Heart right ventricle (tissue), 16 donors: Measurements from ENCODE around the gene PCDHA2. TPM values are rescaled to one million over a fixed set of nuclear protein-coding genes. Genes with fewer than 3 reads are reported as not detected.
"Not testable (repeated sequence)": the region's sequence is repeated elsewhere in the genome, so short reads cannot be mapped to it uniquely, and the experiment has no call there.

Experiments used
- ATAC-seq, 8 donors: fragments of 200-7000 bp; cut with Tn5 transposase; one replicate each; pipeline ENCODE4 v1.9.1; 2020; ENCODE audit warnings: mild to moderate bottlenecking in 8 of 8, moderate library complexity in 8 of 8, moderate number of reproducible peaks in 1 of 8
- DNase-seq, 2 donors: peaks; one replicate each; pipeline ENCODE4 v3.0.0-alpha.2; 2020
- H3K27ac ChIP-seq, 10 donors: fragments of 200-600 bp; sonication (generic) in 2 of 10; one replicate each; pipeline versions ENCODE4 v1.5.0 to v1.8.0; 2020 to 2022; ENCODE audit warnings: mild to moderate bottlenecking in 3 of 10
- H3K27me3 ChIP-seq, 7 donors: fragments of 200-600 bp; one replicate each; pipeline ENCODE4 v1.8.0; 2021 to 2022; ENCODE audit warnings: mild to moderate bottlenecking in 2 of 7
- H3K36me3 ChIP-seq, 9 donors: fragments of 200-600 bp; sonication (generic) in 1 of 9; one replicate each; pipeline versions ENCODE4 v1.5.0 to v1.8.0; 2020 to 2022; ENCODE audit warnings: mild to moderate bottlenecking in 2 of 9
- H3K4me1 ChIP-seq, 9 donors: fragments of 200-600 bp; sonication (generic) in 1 of 9; one replicate each; pipeline versions ENCODE4 v1.5.0 to v1.8.0; 2020 to 2022; ENCODE audit warnings: mild to moderate bottlenecking in 4 of 9
- H3K4me3 ChIP-seq, 10 donors: fragments of 200-600 bp; sonication (generic) in 2 of 10; one replicate each; pipeline versions ENCODE4 v1.5.0 to v1.8.0; 2020 to 2022; ENCODE audit warnings: mild to moderate bottlenecking in 7 of 10, moderate library complexity in 2 of 10
- H3K9me3 ChIP-seq, 11 donors: fragments of 200-600 bp in 10 of 11; sonication (generic) in 2 of 11; one replicate each; pipeline versions ENCODE4 v1.5.0 to v1.8.0; 2013 to 2022; ENCODE audit warnings: mild to moderate bottlenecking in 2 of 11, control low read depth in 1 of 11, moderate library complexity in 1 of 11
- CTCF ChIP-seq, 9 donors: fragments of 200-600 bp; sonication (generic) in 2 of 9; IDR thresholded peaks; one replicate each; pipeline versions ENCODE4 v1.5.0 to v1.8.0; 2021 to 2022; ENCODE audit warnings: antibody characterized with exemption in 9 of 9, mild to moderate bottlenecking in 5 of 9, moderate library complexity in 1 of 9
- WGBS, 2 donors: extraction: QIAGEN DNeasy Blood & Tissue Kit; methylation state at CpG; one replicate each; pipeline ENCODE4 v1.1.7; 2013; ENCODE audit warnings: inconsistent platforms in 1 of 2; 5-methylcytosine and 5-hydroxymethylcytosine counted together
- intact Hi-C, 10 donors: fragments of 100-400 bp; cut with DNase I; formaldehyde crosslinking; loops; one replicate each; pipeline versions ENCODE4 v1.11.1 to v1.14.2; 2022
- polyA plus RNA-seq, 2 donors: library from polyadenylated mRNA; stranded (reverse); fragments of 200-250 nt; gene quantifications; one replicate each; pipeline ENCODE4 v1.2.3, GENCODE V29; 2013
- total RNA-seq, 10 donors: library from RNA; stranded (reverse); fragmentation: NEBNext Ultra II Directional in 3 of 10; extraction: Animal tissue kit (Norgen Biotek cat#: 25700) in 3 of 10; gene quantifications; one replicate each; pipeline versions ENCODE4 v1.2.1 to v1.2.4, GENCODE V29; 2021 to 2023
- donor health status: Arrhythmogenic right ventricular cardiomyopathy.
- donor health status: ischemic (EF 13 %, LVEDD 7.1; RV severe dilation, severe dysfunction).
- donor health status: healthy with polysubstance abuse.
- donor health status: DM: no; HTN: yes; CAD: no.
- donor health status: DM: no; HTN: no; CAD: no.
- donor health status: ischemic (EF 25% LVEDD 6.9; RV normal size, moderate dysfunction).
- donor health status: ischemic (EF 25% LVEDD 5.7; RV mildly dilated, moderate dysfunction).
- donor health status: healthy.
- donor health status: DM: yes; HTN: yes; CAD: no.
- donor health status: Ischemic cardiomyopathy.
- donor health status: ischemic (EF 35%, LVEDD 5.7; RV mildly dilated, moderate dysfunction).
- donor health status: nonischemic (EF 11% LVEDD 7.7; RV severe dilation, severe dysfunction).
- donor health status: DM: yes; HTN: yes; CAD: no.
- donor health status: PGD.
- donor health status: ischemic (EF 29% LVEDD 5.4; RV normal size, mild dysfunction).
- donor health status: nonischemic (EF 23%, LVEDD 6.1; RV moderate dilation, normal function).

PCDHA2 gene
- total and polyA plus RNA-seq, 12 donors: 0.07 to 0.17 TPM; not detected in 10

- no peak overlapping the region for H3K27ac ChIP-seq
- DNase-seq: no peak
- peaks cover 0 to 54% (median 18%) of the 10 kb centered on the region in 7 donors for H3K27me3 ChIP-seq
Observed at GRCh38 chr5:140795259-140795641, 598 bp downstream of the PCDHA2 start.

GRCh38 chr5:140796072-140796717 lies 1.5 kb downstream of the PCDHA2 start:
- DNase-seq, H3K4me3 ChIP-seq, H3K27ac ChIP-seq, intact Hi-C loops, H3K36me3 ChIP-seq, ATAC-seq, H3K4me1 ChIP-seq: not testable (repeated sequence)
- H3K9me3 ChIP-seq: peaks cover 0 to 84% (median 20%) of the 10 kb centered on the region in 11 donors
- peaks cover 0 to 61% (median 21%) of the 10 kb centered on the region in 7 donors for H3K27me3 ChIP-seq
- WGBS, 2 donors: 37 to 50% methylated on average over 59 to 72 of the region's 72 CpGs

More at GRCh38 chr5:140795259-140795641, 598 bp downstream of the PCDHA2 start:
- no peak for ATAC-seq
- intact Hi-C loops: no loop called here
- WGBS, 2 donors: 16 to 19% methylated on average over 15 of the region's 15 CpGs
- Histone ChIP-seq H3K9me3 (peaks cover 0 to 86% (median 20%) of the 10 kb centered on the region in 11 donors), H3K4me3 (peak overlapping the region in 2 of 10 donors; percentile 30 to 37), H3K4me1 (no peaks in the 10 kb centered on the region), H3K36me3 (no peaks in the 10 kb centered on the region)
- TF ChIP-seq CTCF (IDR thresholded peaks at IDR 0.05): peak in 1 of 9 donors; percentile 14

GRCh38 chr5:140796718-140797095 lies 2.1 kb downstream of the PCDHA2 start:
- intact Hi-C loops: no loop called here
- H3K4me3 ChIP-seq: no peak overlapping the region
- H3K9me3 ChIP-seq: peaks cover 0 to 84% (median 21%) of the 10 kb centered on the region in 11 donors
- H3K4me1 ChIP-seq: no peaks in the 10 kb centered on the region
- H3K27me3 ChIP-seq: peaks cover 0 to 67% (median 26%) of the 10 kb centered on the region in 7 donors
- ATAC-seq (no peak), DNase-seq (no peak)
- 42 to 50% methylated on average over 39 of the region's 39 CpGs for WGBS, 2 donors
- no peaks in the 10 kb centered on the region for H3K36me3 ChIP-seq
- H3K27ac ChIP-seq: no peak overlapping the region
- TF ChIP-seq CTCF (IDR thresholded peaks at IDR 0.05): no peak

GRCh38 chr5:140800816-140801493 lies 6.3 kb downstream of the PCDHA2 start, which contains the start of gene PCDHA3:
Gene PCDHA3 (plus strand): TSS chr5:140801057.
- 10 to 13% methylated on average over 29 of the region's 29 CpGs for WGBS, 2 donors
- Histone ChIP-seq H3K4me3 (peak within 1 kb of the TSS in 9 of 10 donors; percentile 18 to 51 (median 28)), H3K4me1 (no peaks in the 10 kb centered on the region), H3K27ac (no peak within 1 kb of the TSS), H3K27me3 (peaks cover 0 to 75% (median 29%) of the 10 kb centered on the region in 7 donors), H3K36me3 (no peaks in the 10 kb centered on the region), H3K9me3 (peaks cover 0 to 70% (median 23%) of the 10 kb centered on the region in 11 donors)
- ATAC-seq: no peak
- DNase-seq: no peak
- peak in 6 of 9 donors; percentile 25 to 56 (median 36) for TF ChIP-seq CTCF (IDR thresholded peaks at IDR 0.05)
- intact Hi-C loops: no loop called here
